GM12878 (cell line): ENCODE measurements around the gene NEDD8. TPM values are rescaled to one million over a fixed set of nuclear protein-coding genes. Genes with fewer than 3 reads are reported as not detected.

ENCODE experiments used
- ATF7 ChIP-seq: fragments of 450-650 bp; IDR thresholded peaks from 2 replicates; pipeline ENCODE4 v1.6.1; 2016; ENCODE audit warnings: low read depth, mild to moderate bottlenecking
- BACH1 ChIP-seq: fragments of 450-650 bp; IDR thresholded peaks from 2 replicates; pipeline ENCODE4 v1.6.1; 2017; ENCODE audit warnings: mild to moderate bottlenecking, borderline replicate concordance
- BHLHE40 ChIP-seq, 2 experiments: fragments of 450-650 bp in 1 of 2; IDR thresholded peaks; 2 replicates each; pipeline ENCODE4 v1.6.1; 2011 to 2017; ENCODE audit warnings: low read depth in 2 of 2, borderline replicate concordance in 1 of 2, improper control_type of control experiment in 1 of 2, low read length in 1 of 2, mild to moderate bottlenecking in 1 of 2
- CBX5 ChIP-seq: sonication (generic); IDR thresholded peaks from 2 replicates; pipeline ENCODE4 v1.6.1; 2016; ENCODE audit warnings: low read depth, moderate library complexity, mild to moderate bottlenecking, inconsistent platforms
- CHD1 ChIP-seq: IDR thresholded peaks from 2 replicates; pipeline ENCODE4 v1.6.1; 2012; ENCODE audit warnings: low read depth, low read length, improper control_type of control experiment
- CREM ChIP-seq: IDR thresholded peaks from 2 replicates; pipeline ENCODE4 v1.6.1; 2014; ENCODE audit warnings: antibody characterized with exemption, low read depth
- EED ChIP-seq: sonication (generic); IDR thresholded peaks from 2 replicates; pipeline ENCODE4 v1.6.1; 2016; ENCODE audit warnings: antibody characterized with exemption, low read depth
- FOS ChIP-seq: IDR thresholded peaks from 3 replicates; pipeline ENCODE4 v1.6.1; 2011; ENCODE audit warnings: borderline replicate concordance; ENCODE audit not compliant: insufficient read length; ENCODE audit errors: extremely low read depth
- HDAC6 ChIP-seq: fragments of 200-600 bp; sonication (generic); IDR thresholded peaks from one replicate; pipeline ENCODE4 v1.8.0; 2017; ENCODE audit warnings: antibody characterized with exemption; ENCODE audit not compliant: unreplicated experiment
- IKZF1 ChIP-seq: fragments of 450-650 bp; conservative IDR thresholded peaks from 2 replicates; pipeline ENCODE4 v1.6.1; 2017; ENCODE audit warnings: antibody characterized with exemption, mild to moderate bottlenecking
- JUND ChIP-seq: IDR thresholded peaks from 2 replicates; pipeline ENCODE4 v1.6.1; 2012; ENCODE audit warnings: low read depth, mild to moderate bottlenecking, low read length, improper control_type of control experiment, moderate library complexity
- KDM1A ChIP-seq: fragments of 200-600 bp; sonication (generic); IDR thresholded peaks from 2 replicates; pipeline ENCODE4 v1.6.1; 2016; ENCODE audit warnings: borderline replicate concordance
- NBN ChIP-seq: fragments of 450-650 bp; IDR thresholded peaks from 2 replicates; pipeline ENCODE4 v1.6.1; 2016
- NFYA ChIP-seq: IDR thresholded peaks from 2 replicates; pipeline ENCODE4 v1.6.1; 2011; ENCODE audit warnings: low read depth, mild to moderate bottlenecking, low read length, improper control_type of control experiment, borderline replicate concordance
- NR2C1 ChIP-seq: fragments of 450-650 bp; IDR thresholded peaks from 2 replicates; pipeline ENCODE4 v1.6.1; 2017; ENCODE audit warnings: antibody characterized with exemption, mild to moderate bottlenecking, moderate library complexity
- PAX5 ChIP-seq: IDR thresholded peaks from 2 replicates; pipeline ENCODE4 v1.6.1; 2011; ENCODE audit warnings: low read depth, low read length, borderline replicate concordance
- PAX8 ChIP-seq: fragments of 450-650 bp; IDR thresholded peaks from 2 replicates; pipeline ENCODE4 v1.6.1; 2017; ENCODE audit warnings: mild to moderate bottlenecking, moderate library complexity
- POLR2AphosphoS5 ChIP-seq: IDR thresholded peaks from 2 replicates; pipeline ENCODE4 v1.6.1; 2011; ENCODE audit warnings: mild to moderate bottlenecking, low read length, inconsistent platforms
- RBBP5 ChIP-seq: fragments of 200-600 bp; sonication (generic); conservative IDR thresholded peaks from 2 replicates; pipeline ENCODE4 v1.6.1; 2016
- SMARCA5 ChIP-seq: fragments of 450-650 bp; IDR thresholded peaks from 2 replicates; pipeline ENCODE4 v1.6.1; 2017; ENCODE audit warnings: mild to moderate bottlenecking
- TAF1 ChIP-seq: IDR thresholded peaks from 2 replicates; pipeline ENCODE4 v1.6.1; 2011; ENCODE audit warnings: mild to moderate bottlenecking, low read depth, low read length, borderline replicate concordance
- YY1 ChIP-seq: IDR thresholded peaks from 2 replicates; pipeline ENCODE4 v1.6.1; 2011; ENCODE audit warnings: low read depth, mild to moderate bottlenecking, low read length
- ZBTB40 ChIP-seq: fragments of 450-650 bp; IDR thresholded peaks from 2 replicates; pipeline ENCODE4 v1.6.1; 2016; ENCODE audit warnings: mild to moderate bottlenecking, moderate library complexity, borderline replicate concordance
- ZNF217 ChIP-seq: fragments of 450-650 bp; IDR thresholded peaks from 2 replicates; pipeline ENCODE4 v1.6.1; 2017; ENCODE audit warnings: antibody characterized with exemption, mild to moderate bottlenecking
- polyA plus RNA-seq, 11 experiments: library from polyadenylated mRNA; depleted of rRNA in 4 of 11; unstranded in 6 of 11; stranded (reverse) in 5 of 11; fragments of >200 nt; fragmentation: Nextera tagmentation in 4 of 11; fragmentation: Illumina TruSeq in 1 of 11; extraction: Ambion mirVana in 4 of 11; extraction: Trizol in 1 of 11; gene quantifications; 1 replicate in 1 of 11; 2 replicates in 10 of 11; pipeline versions ENCODE4 v1.2.1 to v1.2.3, GENCODE V29; 2011 to 2016; ENCODE audit warnings: inconsistent platforms in 2 of 11, missing spikeins in 2 of 11, low read depth in 1 of 11
- total RNA-seq, 4 experiments: library from RNA; depleted of rRNA in 3 of 4; stranded (reverse); fragments of >200 nt in 3 of 4; fragmentation: Illumina TruSeq in 1 of 4; extraction: Trizol in 1 of 4; gene quantifications; 2 replicates each; pipeline versions ENCODE4 v1.2.1 to v1.2.3, GENCODE V29; 2013 to 2021
- TF ChIP-seq, protein P1 (sequence below): fragments of 450-650 bp; IDR thresholded peaks from 2 replicates; pipeline ENCODE4 v1.6.1; 2017; ENCODE audit warnings: low read depth, mild to moderate bottlenecking, moderate library complexity

The NEDD8 gene
- total and polyA plus RNA-seq, 10 of the 15 experiments (the other 5 are each of a cell fraction or from before 2014, with no cell fraction given) = 164 to 991 (median 300) TPM

GRCh38 chr14:24215495-24216344 lies 16.4 kb downstream of the NEDD8 start, which contains the start of gene MDP1 (continued):
- TF ChIP-seq CREM (peak; percentile 98), IKZF1 (peak; percentile 77), SMARCA5 (peak; percentile 94), PAX8 (no peak), CBX5 (no peak), ZNF217 (no peak), ZBTB40 (peak; percentile 2; the same call in 1 of the 2 replicates), BACH1 (peak; percentile 73; the same call in 1 of the 2 replicates), NFYA (no peak), NBN (peak; percentile 86), BHLHE40 (IDR thresholded peaks at IDR 0.05; ENCODE audit: borderline replicate concordance in 1 of 2, low read depth in 2 of 2, low read length in 1 of 2) (peak; percentile 61 to 63; a peak in 3 of 4 replicates), HDAC6 (no peak), TAF1 (peak; percentile 81; the same call in 1 of the 2 replicates), EED (peak; percentile 33; the same call in 1 of the 2 replicates), PAX5 (0 out of 2 replicates have a peak, but pooled peaks have one; percentile 23), ATF7 (peak; percentile 82), RBBP5 (no peak), JUND (peak; percentile 31; the same call in 1 of the 2 replicates), FOS (no peak), KDM1A (no peak), NR2C1 (peak; percentile 58), YY1 (peak; percentile 96), POLR2AphosphoS5 (peak; percentile 89), CHD1 (no peak)
- TF ChIP-seq, protein P1, sequence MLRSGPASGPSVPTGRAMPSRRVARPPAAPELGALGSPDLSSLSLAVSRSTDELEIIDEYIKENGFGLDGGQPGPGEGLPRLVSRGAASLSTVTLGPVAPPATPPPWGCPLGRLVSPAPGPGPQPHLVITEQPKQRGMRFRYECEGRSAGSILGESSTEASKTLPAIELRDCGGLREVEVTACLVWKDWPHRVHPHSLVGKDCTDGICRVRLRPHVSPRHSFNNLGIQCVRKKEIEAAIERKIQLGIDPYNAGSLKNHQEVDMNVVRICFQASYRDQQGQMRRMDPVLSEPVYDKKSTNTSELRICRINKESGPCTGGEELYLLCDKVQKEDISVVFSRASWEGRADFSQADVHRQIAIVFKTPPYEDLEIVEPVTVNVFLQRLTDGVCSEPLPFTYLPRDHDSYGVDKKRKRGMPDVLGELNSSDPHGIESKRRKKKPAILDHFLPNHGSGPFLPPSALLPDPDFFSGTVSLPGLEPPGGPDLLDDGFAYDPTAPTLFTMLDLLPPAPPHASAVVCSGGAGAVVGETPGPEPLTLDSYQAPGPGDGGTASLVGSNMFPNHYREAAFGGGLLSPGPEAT = peak; percentile 84
